Right lobe of liver (tissue), 6 donors: ENCODE measurements around the gene STMN3. TPM values are rescaled to one million over a fixed set of nuclear protein-coding genes. Genes with fewer than 3 reads are reported as not detected.
A peak's percentile ranks its signal among the peaks of the same experiment; 100 is the strongest.

ENCODE experiments used
- ATAC-seq, 4 donors: fragments of 200-7000 bp; cut with Tn5 transposase; one replicate each; pipeline ENCODE4 v1.9.1; 2020; ENCODE audit warnings: mild to moderate bottlenecking in 4 of 4, moderate library complexity in 4 of 4
- DNase-seq, 3 donors: peaks; one replicate each; pipeline ENCODE4 v3.0.0-alpha.2; 2020
- H3K27ac ChIP-seq, 3 donors: fragments of 200-600 bp; one replicate each; pipeline ENCODE4 v1.8.0; 2022
- H3K27me3 ChIP-seq, 2 donors: fragments of 200-600 bp; one replicate each; pipeline ENCODE4 v1.8.0; 2022
- H3K36me3 ChIP-seq, 4 donors: fragments of 200-600 bp; sonication (generic) in 1 of 4; one replicate each; pipeline versions ENCODE4 v1.5.1 to v1.8.0; 2017 to 2022; ENCODE audit warnings: control low read depth in 1 of 4
- H3K4me1 ChIP-seq, 4 donors: fragments of 200-600 bp; sonication (generic) in 1 of 4; one replicate each; pipeline versions ENCODE4 v1.5.1 to v1.8.0; 2017 to 2022; ENCODE audit warnings: control low read depth in 1 of 4
- H3K4me3 ChIP-seq, 3 donors: fragments of 200-600 bp; one replicate each; pipeline ENCODE4 v1.8.0; 2022
- H3K9me3 ChIP-seq, 4 donors: fragments of 200-600 bp; sonication (generic) in 1 of 4; one replicate each; pipeline versions ENCODE4 v1.5.1 to v1.8.0; 2017 to 2022; ENCODE audit warnings: control low read depth in 1 of 4
- POLR2A ChIP-seq: fragments of 450-650 bp; IDR thresholded peaks from one replicate; pipeline ENCODE4 v1.6.1; 2017; ENCODE audit warnings: antibody characterized with exemption, mild to moderate bottlenecking
- WGBS: methylation state at CpG from one replicate; pipeline ENCODE4 v1.1.6; 2018; ENCODE audit warnings: low coverage, low lambda C conversion rate; ENCODE audit not compliant: insufficient coverage; ENCODE audit errors: missing lambda C conversion rate; 5-methylcytosine and 5-hydroxymethylcytosine counted together
- intact Hi-C, 2 donors: fragments of 100-400 bp; cut with DNase I; formaldehyde crosslinking; loops; one replicate each; pipeline versions ENCODE4 v1.11.2 to v1.14.1; 2022
- total RNA-seq, 6 experiments: library from RNA; depleted of rRNA in 2 of 6; stranded (reverse); fragments of >200 nt in 2 of 6; fragmentation: NEBNext Ultra II Directional in 3 of 6; extraction: Animal tissue kit (Norgen Biotek cat#: 25700) in 3 of 6; gene quantifications; one replicate each; pipeline versions ENCODE4 v1.1.0 to v1.2.4, GENCODE V29; 2016 to 2023
- TF ChIP-seq, protein P1 (sequence below), 4 donors: fragments of 200-600 bp in 3 of 4; fragments of 450-650 bp in 1 of 4; IDR thresholded peaks; one replicate each; pipeline versions ENCODE4 v1.5.1 to v1.8.0; 2016 to 2022; ENCODE audit warnings: antibody characterized with exemption in 4 of 4, mild to moderate bottlenecking in 2 of 4
- donor health status: DM: no; HTN: yes; CAD: no.
- donor health status: DM: no; HTN: no; CAD: no.
- donor health status: DM: no; HTN: no; CAD: no.
- donor health status: DM: no; HTN: yes; CAD: no.
- donor health status: DM: no; HTN: yes; CAD: no.

Gene STMN3
- total RNA-seq, 6 experiments from 2014 or later, result 0.43 to 1.6 (median 0.77) TPM

DNA sequence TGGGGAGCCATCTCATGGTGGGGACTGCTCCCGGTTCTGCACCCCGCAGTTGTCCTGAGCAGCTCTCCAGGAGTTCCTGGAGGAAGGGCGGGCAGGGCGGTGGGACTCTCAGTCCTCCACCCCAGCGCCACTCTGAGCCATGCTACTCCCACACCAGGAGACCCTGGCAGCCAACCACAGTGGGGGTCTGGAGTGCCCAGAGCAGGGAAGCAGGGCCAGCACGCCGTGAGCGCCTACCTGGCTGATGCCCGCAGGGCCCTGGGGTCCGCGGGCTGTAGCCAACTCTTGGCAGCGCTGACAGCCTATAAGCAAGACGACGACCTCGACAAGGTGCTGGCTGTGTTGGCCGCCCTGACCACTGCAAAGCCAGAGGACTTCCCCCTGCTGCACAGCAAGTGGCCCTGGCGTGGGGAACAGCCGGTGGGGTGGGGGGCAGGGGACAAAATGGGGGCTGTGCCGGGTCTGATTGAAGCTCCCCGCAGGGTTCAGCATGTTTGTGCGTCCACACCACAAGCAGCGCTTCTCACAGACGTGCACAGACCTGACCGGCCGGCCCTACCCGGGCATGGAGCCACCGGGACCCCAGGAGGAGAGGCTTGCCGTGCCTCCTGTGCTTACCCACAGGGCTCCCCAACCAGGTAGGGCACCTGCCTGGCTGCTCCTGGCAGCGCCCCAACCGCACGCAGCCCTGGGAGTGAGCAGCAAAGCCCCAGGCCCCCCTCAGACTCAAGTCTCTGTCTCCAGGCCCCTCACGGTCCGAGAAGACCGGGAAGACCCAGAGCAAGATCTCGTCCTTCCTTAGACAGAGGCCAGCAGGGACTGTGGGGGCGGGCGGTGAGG is 41.6 kb upstream of the STMN3 start:
- Histone ChIP-seq H3K4me3 (no peak overlapping the region), H3K36me3 (no peaks in the 10 kb centered on the region), H3K27me3 (no peaks in the 10 kb centered on the region), H3K9me3 (no peaks in the 10 kb centered on the region), H3K27ac (no peak overlapping the region), H3K4me1 (peaks cover 0 to 14% (median 5%) of the 10 kb centered on the region in 4 donors)
- TF ChIP-seq POLR2A, result no peak
- TF ChIP-seq, protein P1, sequence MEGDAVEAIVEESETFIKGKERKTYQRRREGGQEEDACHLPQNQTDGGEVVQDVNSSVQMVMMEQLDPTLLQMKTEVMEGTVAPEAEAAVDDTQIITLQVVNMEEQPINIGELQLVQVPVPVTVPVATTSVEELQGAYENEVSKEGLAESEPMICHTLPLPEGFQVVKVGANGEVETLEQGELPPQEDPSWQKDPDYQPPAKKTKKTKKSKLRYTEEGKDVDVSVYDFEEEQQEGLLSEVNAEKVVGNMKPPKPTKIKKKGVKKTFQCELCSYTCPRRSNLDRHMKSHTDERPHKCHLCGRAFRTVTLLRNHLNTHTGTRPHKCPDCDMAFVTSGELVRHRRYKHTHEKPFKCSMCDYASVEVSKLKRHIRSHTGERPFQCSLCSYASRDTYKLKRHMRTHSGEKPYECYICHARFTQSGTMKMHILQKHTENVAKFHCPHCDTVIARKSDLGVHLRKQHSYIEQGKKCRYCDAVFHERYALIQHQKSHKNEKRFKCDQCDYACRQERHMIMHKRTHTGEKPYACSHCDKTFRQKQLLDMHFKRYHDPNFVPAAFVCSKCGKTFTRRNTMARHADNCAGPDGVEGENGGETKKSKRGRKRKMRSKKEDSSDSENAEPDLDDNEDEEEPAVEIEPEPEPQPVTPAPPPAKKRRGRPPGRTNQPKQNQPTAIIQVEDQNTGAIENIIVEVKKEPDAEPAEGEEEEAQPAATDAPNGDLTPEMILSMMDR (IDR thresholded peaks at IDR 0.05), result no peak
- 100% methylated on average over 1 of the region's 37 CpGs for WGBS
- DNase-seq (peak; percentile 36 to 56 (median 47)), ATAC-seq (no peak)
- intact Hi-C loops, result no loop called here

DNA sequence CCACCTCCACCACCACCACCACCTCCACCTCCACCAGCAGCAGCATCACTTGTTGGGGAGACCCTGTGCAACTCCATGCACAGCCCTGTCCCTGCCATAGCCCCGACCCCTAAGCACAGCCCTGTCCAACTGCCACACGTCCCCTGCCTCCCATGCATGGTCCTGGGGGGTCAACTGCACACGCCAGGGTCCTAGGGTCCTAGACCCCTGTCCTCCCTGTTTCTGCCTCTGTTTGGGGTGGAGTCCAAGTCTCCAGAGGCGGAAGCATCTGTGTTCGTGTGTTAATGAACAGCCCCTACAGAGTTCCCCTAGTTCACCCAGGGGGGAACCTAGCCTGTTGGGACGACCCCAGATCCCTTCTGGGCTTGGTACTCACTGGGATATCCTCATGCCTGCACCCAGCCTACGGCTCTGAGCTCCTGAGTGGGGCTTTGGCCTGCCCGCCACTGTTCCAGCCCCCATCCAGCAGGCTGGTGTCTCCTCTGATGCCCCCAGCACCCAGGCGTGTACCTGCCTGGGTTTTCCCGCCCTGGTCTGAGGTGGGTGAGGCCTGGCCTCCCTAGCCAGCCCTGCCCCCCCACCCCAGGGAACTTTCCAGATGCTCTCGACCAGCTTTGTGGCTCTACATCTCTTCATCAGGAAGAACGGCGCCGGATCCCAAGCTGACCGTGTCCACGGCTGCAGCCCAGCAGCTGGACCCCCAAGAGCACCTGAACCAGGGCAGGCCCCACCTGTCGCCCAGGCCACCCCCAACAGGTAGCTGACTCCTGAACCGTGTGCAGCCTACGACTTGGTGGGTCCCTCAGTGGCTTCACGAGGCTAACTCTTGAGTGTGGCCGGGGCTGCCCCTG is 40.7 kb upstream of the STMN3 start:
- 94% methylated on average over 4 of the region's 21 CpGs for WGBS
- Histone ChIP-seq H3K36me3 (no peaks in the 10 kb centered on the region), H3K4me1 (peaks cover 0 to 14% (median 5%) of the 10 kb centered on the region in 4 donors), H3K27ac (no peak overlapping the region), H3K9me3 (no peaks in the 10 kb centered on the region), H3K4me3 (no peak overlapping the region), H3K27me3 (no peaks in the 10 kb centered on the region)
- TF ChIP-seq, protein P1 (IDR thresholded peaks at IDR 0.05), result no peak
- no peak for TF ChIP-seq POLR2A
- peak in 1 of 3 donors; percentile 42 for DNase-seq
- no peak for ATAC-seq
- intact Hi-C loops, result no loop called here

DNA sequence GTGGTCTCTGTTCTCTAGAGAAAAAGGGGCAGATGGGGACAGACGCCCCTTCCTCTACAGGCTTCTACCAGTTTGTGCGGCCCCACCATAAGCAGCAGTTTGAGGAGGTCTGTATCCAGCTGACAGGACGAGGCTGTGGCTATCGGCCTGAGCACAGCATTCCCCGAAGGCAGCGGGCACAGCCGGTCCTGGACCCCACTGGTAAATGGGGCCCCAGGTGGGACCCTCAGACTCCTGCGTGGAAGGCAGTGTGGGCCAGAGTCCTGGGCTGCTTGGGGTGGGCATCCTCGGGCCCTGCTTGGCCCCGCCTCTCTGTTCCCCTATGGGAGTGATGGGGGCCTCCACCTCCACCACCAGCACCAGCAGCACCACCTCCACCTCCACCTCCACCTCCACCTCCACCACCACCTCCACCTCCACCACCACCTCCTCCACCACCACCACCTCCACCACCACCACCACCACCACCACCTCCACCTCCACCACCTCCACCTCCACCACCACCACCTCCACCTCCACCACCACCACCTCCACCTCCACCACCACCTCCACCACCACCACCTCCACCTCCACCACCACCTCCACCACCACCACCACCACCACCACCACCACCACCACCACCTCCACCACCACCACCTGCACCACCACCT is 40.0 kb upstream of the STMN3 start:
- peaks cover 0 to 14% (median 5%) of the 10 kb centered on the region in 4 donors for H3K4me1 ChIP-seq
- no peaks in the 10 kb centered on the region for H3K27me3 ChIP-seq
- ATAC-seq, result no peak
- peak in 1 of 3 donors; percentile 56 for DNase-seq
- H3K27ac ChIP-seq, result no peak overlapping the region
- WGBS, result 100% methylated on average over 1 of the region's 10 CpGs
- no peak overlapping the region for H3K4me3 ChIP-seq
- intact Hi-C loops, result no loop called here
- TF ChIP-seq POLR2A, result no peak
- TF ChIP-seq, protein P1 (IDR thresholded peaks at IDR 0.05), result no peak
- no peaks in the 10 kb centered on the region for H3K36me3 ChIP-seq
- no peaks in the 10 kb centered on the region for H3K9me3 ChIP-seq

DNA sequence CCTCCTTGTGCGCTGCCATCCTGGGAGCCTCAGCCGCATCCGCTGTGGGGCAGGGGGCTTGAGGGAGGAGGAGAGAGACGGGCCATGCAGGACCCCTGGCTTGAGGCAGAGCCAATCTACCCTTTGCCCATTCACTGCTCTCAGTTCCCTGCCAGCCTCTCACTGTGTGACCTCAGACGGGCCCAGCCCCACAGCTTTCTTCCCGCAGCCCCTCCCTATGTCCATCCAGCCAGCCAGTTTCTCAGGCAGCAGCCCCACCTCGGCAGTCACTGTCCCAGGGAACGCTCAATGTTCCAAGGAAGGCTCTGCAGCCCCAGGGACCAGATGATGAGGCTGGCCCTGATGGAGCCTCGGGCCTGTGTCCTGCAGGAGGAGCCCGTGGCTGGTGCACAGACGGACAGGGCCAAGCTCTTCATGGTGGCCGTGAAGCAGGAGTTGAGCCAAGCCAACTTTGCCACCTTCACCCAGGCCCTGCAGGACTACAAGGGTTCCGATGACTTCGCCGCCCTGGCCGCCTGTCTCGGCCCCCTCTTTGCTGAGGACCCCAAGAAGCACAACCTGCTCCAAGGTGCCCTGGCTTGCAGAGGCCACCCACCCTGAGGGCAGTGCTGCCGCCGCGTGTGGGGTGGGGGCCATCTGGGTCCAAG is 39.3 kb upstream of the STMN3 start:
- Histone ChIP-seq H3K36me3 (no peaks in the 10 kb centered on the region), H3K27ac (no peak overlapping the region), H3K27me3 (no peaks in the 10 kb centered on the region), H3K4me1 (peaks cover 0 to 13% (median 5%) of the 10 kb centered on the region in 4 donors), H3K4me3 (no peak overlapping the region), H3K9me3 (no peaks in the 10 kb centered on the region)
- TF ChIP-seq POLR2A, result no peak
- TF ChIP-seq, protein P1 (IDR thresholded peaks at IDR 0.05), result no peak
- 92% methylated on average over 2 of the region's 20 CpGs for WGBS
- DNase-seq (peak in 1 of 3 donors; percentile 57), ATAC-seq (peak in 1 of 4 donors; percentile 9)
- intact Hi-C loops, result no loop called here
